Measurements from ENCODE around the gene NAALADL2.
"Not testable (repeated sequence)": the region's sequence is repeated elsewhere in the genome, so short reads cannot be mapped to it uniquely, and the experiment has no call there.

The NAALADL2 gene

DNA sequence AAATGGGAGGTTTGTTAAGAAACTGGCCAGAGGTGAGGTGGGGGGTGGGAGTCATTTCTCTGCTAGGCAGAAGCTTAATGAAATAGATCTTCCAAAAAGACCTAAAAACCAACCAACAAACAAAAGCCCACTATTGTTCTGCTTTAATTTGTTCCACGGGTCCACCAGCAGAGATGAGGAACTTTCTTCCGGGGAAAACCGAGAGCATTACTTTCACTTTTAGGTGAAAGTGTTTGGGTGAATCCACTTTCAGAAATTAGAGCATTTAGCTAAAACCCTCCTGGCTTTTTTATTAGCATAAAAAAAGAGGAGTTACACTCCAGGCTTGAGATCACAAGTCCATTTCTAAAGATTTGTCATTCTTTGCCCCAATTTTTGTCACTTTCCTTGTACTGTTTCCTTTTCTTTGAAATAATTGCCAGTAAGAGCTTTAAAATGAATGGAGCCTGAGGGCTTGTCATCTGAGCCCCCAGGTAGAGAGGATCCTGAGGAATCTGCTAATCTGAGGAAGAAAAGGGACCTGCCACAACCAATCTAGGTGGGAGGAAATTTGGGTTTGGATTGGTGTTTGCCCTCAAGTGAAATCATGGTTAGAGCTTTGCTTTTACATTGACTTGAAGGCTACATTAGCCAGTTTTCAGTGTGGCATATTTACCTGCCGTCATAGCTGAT, 667.6 kb downstream of the NAALADL2 start:
- no peak for DNase-seq

DNA sequence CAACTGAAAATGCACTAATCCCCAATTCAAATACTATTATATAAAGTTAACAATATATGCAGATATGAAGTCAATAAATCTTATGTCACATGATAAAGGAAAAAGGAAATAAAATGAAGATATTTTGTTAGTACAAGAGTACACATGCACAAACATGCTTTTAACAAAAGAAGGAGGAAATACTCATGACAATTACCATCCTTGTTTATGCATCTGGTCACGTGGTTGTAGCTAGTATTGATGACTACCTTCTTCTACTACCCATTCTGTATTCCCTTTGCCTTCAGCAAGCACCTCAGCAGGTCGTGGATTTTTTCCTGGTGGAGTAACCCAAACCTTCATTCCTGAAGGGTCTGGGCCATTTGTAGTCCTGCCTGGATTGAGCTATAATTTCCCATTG, 669.6 kb downstream of the NAALADL2 start:
- not testable (repeated sequence) for DNase-seq

DNA sequence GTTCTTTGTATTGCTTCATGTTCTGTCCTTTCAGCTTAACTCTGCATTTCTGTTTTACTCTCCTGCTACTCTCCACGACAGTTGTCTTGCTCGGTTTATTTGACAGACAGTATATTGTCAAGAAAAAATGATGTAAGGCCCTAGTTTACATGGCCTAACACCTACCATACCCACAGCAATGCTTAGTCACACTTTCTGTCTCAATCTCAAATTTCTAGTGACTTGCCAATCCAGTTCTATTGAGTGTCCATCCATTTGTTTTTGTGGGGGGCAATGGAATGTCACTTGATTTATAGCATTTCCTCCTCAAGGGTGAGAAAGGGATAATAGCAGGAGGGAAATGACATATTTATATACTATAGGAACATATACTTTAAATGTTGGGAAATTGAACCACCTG, 676.2 kb downstream of the NAALADL2 start:
- DNase-seq: no peak

DNA sequence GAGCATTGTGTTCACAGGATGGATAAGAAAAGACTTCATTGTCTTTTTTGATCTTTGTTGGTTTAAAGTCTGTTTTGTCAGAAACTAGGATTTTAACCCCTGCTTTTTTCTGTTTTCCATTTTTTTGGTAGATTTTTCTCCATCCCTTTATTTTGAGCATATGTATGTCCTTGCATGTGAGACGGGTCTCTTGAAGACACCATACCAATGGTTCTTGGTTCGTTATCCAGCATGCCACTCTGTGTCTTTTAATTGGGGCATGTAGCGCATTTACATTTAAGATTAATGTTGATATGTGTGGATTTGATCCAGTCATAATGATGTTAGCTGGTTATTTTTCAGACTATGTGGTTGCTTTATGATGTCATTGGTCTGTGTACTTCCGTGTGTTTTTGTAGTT, 687.0 kb downstream of the NAALADL2 start:
- DNase-seq: no peak

DNA sequence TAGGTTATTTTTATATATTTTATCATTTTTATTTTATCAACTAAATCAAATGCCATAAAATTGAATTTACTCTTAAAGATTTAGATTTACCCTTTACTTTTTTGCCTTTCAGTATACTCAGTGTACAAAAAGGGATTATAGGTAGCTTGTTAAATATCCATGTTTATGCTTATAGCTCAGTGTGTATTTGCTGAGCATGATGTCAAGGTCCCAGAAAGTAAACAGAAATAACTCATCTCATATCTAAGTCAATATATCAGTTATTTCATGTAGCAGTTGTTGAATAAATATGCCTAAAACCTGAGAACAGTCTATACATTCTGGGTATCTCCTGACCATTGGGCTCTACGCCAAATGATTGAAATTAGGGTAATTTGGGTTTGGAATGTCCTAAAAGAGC, 693.8 kb downstream of the NAALADL2 start:
- DNase-seq: no peak

DNA sequence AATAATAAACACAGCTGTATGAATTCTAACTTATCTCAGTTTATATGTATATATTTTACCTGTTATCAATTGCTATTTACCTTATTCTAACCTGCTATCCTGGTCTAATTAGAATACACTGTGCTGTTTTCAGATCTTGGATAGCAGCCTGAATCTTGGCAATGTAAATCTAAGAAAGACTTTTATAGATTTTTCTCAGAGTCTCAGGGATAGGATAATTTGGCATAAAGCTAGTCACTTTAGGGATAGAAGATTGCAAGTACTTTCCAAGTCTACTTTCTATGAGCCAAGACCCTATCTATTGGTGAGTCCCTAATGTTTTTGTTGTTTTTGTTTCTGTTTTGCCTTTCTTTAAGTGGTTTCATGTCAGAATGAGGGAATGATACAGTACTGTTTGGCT, 695.7 kb downstream of the NAALADL2 start:
- DNase-seq: no peak

DNA sequence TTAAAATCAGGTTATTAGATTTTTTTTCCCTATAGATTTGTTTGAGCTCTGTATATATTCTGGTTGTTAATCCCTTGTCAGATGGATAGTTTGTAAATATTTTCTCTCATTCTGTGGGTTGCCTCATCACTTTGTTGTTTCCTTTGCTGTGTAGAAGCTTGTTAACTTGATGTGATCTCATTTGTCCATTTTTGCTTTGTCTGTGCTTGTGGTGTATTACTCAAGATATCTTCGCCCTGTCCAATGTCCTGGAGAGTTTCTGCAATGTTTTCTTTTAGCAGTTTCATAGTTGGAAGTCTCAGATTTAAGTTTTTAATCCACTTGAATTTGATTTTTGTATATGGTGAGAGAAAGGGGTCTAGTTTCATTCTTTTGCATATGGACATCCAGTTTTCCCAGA, 699.1 kb downstream of the NAALADL2 start:
- DNase-seq: no peak

DNA sequence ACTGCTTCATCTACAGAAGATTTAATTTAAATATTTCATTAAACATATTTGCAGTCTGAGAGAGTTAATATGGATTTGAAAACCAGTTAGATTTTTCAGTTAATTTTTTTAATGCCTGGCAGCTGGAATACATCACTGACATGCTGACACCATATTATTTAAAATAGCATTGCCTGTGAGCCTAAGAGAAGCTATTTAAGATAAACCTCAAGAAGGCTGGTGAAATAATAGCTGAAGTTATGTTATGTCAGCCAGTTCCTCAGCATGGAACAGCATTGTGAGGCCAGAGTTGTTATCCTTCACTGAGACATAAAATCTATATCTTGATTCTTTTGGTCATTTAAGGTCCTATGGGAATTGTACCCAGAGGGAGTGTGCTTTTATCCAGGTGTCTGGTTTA, 705.2 kb downstream of the NAALADL2 start:
- no peak for DNase-seq

DNA sequence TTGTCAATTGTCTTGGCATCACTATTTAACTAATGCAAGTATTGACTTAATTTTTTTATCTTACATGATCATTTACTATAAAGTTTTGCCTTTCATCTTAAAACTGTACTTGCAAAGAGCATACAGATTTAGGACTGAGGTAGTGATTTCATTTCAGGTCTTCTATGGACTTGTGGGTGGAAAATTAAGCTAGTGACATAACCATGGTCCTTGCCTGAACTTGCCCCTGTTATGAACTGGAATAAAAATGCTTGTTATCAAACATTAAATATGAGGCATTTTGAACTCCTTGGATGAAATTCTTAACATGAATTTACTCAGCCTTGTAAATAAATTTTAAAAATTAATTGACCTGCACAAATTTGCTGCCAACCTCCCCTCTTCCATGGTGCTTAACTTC, 712.0 kb downstream of the NAALADL2 start:
- DNase-seq: no peak

DNA sequence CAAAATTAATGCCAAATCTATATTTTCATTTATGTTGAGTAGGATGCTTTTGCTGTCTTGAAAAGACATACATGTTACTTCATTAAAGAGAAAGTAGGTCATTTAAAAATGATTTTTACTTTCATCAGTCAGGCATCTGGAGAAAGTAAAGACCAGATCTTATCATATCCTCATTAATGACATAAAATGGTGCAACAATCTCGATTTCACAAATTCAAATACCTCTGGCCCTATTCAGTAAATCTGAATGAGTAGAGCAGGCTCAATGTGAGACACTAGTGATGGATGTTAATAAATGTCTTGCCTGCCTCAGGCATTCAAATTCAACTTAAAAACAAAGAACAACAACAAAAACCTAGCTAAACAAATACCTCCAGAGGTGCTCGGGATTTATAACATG, 714.1 kb downstream of the NAALADL2 start:
- no peak for DNase-seq

DNA sequence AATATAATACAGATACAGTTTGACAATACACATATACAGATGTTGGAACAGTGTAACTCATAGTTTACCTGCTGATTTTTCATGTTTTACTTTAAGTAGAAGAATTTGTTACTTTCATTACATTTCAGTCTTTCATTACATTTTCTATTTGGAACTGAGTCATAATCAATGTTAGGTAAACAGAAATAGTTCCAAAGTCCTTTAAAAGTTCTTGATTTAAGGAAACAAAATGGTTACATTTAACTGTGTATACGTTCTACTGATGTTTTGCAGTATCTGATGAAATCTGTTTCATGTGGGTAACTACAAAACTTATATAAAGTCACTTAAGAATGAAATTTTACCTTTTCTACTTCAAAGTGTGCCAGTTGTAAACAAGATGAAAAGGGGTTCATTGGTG, 721.2 kb downstream of the NAALADL2 start:
- DNase-seq: no peak

DNA sequence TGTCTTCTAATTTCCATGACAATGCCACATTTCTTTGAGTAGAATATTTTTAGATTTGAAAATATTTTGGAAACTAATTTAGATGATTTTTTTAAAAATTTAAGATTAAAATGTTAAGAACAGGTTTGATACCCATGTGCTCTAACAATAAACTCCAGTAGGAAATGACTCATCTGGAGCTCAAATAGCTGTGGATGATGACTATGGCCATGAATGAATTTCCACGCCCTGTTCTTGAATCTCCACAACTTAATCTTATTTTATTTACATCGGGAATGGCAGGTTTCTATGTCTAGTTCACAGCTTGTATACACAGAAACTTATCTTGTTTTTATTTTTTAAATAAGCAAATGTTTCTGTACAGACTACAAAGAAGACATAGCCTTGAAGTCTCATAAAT, 726.8 kb downstream of the NAALADL2 start:
- DNase-seq: no peak

DNA sequence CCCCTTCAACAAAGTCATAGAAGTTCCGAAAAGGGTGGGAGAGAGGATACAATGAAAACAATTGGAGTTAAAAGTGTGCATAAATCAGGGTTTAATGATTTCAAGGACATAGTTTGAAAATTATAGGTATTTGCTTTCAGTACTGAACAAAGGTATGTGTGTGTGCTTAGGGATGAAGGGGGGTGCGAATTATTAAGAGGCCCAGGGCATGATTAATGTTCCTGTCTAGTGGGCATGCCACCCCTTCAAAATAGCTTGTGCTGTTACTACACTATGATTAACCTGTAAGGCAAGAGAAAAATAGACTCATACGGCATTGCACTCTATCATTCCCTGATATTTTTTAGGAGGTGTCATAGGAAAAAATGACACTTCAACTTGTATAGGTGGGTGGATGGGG, 731.6 kb downstream of the NAALADL2 start:
- no peak for DNase-seq

DNA sequence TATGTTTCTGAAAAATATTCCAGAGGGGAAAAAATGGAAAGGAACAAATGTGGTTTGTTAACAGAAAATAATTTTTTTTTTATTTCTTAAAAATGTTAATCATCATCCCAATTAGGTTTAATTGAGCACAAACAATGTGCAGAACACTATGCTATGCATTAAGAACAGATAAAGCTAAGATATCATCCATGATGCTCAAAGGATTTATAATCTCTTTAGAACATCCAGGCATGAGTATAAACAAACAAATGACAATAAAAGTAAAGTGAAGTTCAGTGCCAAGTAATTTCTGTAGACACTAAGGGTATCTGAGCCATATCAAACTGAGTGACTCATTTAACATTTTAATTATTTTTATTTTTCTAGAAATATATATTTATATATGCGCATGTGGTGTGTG, 732.2 kb downstream of the NAALADL2 start:
- DNase-seq: no peak

DNA sequence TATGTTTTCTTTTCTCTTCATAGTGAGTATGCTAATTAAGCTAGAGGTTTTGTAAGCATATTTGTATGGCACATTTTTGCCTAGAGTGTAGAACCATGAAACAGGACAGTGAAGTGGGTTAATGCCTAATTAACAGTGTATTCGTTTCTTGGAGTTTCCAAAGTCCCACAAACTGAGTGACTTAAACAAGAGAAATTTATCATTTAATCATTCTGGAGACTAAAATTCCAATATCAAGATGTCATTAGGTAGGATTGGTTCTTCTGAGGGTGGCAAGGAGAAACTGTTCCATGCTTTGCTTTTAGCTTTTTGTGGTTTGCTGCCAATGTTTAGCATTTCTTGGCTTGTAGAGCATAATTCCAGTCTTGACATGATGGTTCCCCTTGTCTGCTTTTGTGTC, 734.2 kb downstream of the NAALADL2 start:
- no peak for DNase-seq

DNA sequence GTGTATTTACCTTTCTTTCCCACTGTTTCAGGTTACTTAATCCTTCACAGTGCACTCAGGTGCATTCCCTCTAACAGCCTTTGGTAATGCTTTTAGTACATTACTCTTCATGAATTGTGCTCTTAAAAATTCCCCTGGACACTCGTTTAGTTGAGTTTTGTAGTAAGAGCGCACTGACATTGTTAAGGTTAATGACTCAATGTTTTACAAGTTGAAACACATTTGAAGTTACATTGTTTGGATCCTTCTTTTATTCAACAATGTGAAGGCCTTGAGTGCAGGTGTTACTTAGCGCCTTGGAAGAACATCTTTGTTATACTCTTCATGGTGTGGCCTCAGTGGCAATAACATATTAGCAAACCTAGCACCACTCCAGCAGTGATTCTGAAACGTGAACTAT, 739.6 kb downstream of the NAALADL2 start:
- DNase-seq: no peak

DNA sequence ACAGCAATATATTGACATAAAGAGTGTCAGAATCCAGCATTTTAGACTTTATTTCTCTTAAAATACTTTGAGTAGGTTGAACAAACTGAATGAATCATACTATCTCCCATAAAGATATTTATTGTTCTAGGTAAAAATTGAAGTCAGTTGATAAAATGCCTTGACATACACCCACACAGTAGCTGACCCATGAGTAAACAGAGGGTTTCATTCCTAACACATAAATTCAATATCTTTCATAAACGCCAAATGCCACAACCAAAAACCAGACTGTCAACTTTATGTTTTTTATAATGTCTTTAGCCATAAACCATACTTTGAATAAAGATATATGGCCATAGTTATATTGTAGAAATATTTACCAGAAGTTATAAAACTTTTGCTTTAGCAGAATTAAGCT, 742.4 kb downstream of the NAALADL2 start:
- DNase-seq: no peak

DNA sequence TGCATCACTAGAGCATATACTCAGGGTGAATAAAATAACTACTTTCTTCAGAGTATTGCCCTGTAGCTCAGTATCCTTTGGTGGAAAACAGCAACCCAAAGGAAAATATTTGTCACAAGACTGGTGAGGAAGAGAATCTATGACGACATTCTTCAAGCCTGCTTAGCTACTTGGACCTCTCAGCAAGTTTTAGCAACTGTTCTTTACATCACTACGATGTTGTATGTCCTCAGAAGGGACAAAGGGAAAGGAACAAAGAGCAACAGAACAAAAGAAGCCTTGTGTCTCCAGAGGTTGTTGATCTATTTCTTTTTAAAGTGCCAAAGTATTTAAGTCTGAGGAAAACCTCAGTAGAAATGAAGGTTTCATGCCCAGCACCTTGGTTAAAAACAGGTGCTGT, 746.7 kb downstream of the NAALADL2 start:
- DNase-seq: no peak

DNA sequence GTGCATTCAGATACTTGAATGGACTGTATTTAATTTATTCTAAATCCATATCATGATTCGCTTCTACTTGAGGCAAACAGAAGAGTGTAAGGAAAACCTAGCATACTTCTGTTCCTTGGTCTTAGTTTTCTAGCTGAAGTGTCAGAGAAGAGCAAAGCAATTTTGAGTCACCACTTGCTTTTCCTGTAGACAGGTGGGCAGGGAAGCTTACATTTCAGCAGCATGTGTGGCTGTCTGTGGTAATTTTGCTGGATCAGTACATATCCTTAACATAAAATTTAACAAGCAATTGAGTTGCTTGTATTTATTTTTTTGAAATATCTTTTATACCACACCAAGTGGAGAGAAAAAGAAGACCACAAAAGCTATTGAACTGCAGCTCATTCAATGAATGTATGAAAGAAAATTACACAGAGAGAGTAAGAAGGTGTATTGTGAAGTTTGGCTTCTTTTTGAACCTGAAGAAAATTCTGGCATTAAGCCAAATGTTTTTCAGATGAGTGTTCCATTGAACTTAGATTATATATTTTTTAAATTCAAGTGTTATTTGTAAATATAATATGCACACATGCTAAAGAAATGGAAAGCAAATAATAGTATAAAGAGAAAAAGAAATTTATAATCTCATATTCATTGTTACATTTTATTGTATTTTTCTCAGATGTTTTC, 747.6 kb downstream of the NAALADL2 start:
- DNase-seq: no peak

DNA sequence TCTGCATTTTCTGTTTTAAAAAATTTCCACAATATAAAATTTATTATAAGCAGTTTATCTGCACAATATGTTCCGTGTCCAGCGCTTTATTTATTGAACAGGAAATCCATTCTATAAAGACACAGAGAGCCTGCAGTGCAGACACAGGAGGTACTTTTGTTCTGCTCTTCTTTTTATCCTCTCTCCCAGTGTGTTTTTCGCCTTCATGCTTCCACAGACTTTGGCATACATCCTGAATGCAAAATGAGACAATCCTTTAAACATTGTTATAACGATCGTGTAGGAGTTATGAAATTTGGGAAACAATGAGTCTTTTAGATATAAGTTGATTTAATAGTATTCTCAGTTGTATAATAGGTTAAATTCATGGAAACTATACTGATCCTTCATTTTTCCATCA, 749.2 kb downstream of the NAALADL2 start:
- no peak for DNase-seq

DNA sequence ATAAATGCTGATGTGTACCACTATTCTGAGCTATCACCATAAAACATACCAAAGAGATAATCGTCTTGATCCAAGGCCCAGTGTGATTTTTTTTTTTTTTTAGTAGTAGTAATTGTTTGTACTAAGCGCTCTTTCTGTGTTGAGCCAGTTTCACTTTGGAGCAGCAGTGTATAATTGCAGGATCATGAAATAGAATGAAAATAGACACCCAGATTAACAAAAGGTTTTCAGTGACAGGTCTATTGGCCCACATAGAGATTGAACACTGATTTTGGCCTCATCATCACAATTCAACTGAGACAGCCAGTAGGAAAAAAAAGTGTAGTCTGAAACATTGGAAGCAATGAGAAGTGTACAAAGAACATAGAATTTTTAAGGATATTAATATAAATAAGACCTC, 749.8 kb downstream of the NAALADL2 start:
- DNase-seq: no peak

DNA sequence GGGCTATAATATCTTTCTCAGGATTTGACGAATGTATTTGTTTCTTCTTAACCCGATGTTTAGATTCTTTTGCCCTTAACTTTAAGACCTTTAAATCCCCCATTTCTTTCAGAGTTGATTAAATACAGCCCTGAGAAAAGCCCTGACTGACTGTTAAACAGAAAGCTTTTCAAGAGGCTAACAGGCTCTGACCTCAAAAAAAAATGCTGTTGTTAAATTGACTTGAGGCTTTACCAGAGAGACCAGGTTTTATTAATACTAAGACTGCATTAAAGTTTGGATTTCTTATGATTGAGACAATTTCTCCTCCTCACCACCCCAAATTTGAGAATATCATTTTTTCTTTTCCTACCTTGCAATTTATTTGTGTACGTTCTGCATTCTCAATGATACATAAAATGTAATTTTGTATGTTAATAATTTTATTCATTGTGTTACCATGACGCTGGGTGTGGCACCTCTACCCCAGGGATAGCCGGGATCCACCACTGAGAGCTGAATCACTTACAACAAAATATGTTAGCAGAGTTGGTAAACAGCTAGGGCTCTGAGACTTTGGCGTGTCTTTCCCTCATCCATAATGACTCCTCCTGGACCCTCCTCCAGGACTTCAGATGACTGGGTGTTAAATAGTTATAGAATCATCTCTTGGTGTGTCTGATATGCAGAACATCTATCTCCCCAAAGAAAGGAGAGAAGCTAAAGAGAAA, 753.5 kb downstream of the NAALADL2 start:
- DNase-seq: no peak

DNA sequence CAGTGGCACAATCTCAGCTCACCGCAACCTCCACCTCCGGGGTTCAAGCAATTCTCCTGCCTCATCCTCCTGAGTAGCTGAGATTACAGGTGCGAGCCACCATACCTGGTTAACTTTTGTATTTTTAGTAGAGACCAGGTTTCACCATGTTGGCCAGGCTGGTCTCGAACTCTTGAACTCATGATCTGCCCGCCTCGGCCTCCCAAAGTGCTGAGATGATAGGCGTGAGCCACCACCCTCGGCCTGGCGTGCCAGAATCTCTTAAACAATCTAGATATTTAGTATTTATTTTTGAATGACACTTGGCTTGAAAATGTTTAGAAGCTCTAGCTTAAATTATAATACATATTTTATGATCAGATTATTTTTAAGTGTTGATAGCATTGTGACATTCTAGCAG, 755.0 kb downstream of the NAALADL2 start:
- not testable (repeated sequence) for DNase-seq

DNA sequence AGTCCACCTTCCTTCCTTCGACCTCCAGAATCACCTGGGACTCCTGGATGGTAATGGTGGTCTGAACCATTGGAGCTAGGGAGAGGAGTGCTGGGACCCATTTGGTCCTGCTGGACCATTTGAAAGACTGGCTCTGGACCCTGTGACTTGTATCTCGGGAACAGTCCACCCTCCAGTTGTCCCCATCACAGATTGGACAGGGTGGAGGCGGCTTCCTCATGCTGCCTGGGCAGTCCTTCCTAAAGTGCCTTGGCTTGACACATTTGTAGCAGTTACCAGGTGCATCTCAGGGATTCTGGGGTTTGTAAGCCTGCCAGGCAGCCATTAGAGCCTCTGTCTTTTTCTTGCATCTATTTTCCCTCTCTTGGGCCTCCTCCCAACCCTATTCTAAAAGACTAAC, 758.1 kb downstream of the NAALADL2 start:
- no peak for DNase-seq

DNA sequence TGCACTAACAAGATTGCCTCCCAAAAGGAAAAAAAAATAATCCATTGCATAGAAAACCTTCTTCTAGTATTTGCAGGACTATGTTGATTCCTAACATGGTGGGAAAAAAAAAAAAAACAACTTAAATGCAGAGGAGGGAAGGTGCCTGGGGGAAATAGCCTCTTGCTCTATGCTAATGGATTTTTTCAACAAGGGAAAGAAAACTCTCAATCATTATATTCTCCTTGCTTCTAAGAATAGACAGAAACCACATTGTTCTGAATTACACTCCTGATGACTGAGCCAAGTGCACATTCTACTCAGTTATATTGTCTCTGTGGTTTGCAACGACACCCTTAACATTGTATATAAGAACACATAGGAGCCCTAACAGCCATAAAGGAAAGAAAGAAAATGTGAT, 760.2 kb downstream of the NAALADL2 start:
- no peak for DNase-seq
